GM18526 (cell line): ENCODE measurements around the gene ADSL.

Experiments used
- POLR2A ChIP-seq: IDR thresholded peaks from 3 replicates; pipeline ENCODE4 v1.6.1; 2011; ENCODE audit not compliant: insufficient read length; ENCODE audit errors: extremely low read depth

Gene ADSL

GRCh38 chr22:40404251-40405177 is 58.2 kb downstream of the ADSL start:
- TF ChIP-seq POLR2A = no peak

GRCh38 chr22:40405178-40406062 is 59.1 kb downstream of the ADSL start:
- no peak for TF ChIP-seq POLR2A

GRCh38 chr22:40406063-40406890 is 60.0 kb downstream of the ADSL start:
- no peak for TF ChIP-seq POLR2A

- TF ChIP-seq POLR2A = no peak
Measured at GRCh38 chr22:40407021-40407761, 60.9 kb downstream of the ADSL start.

GRCh38 chr22:40407831-40408717 is 61.8 kb downstream of the ADSL start:
- TF ChIP-seq POLR2A = no peak

- no peak for TF ChIP-seq POLR2A
Measured at GRCh38 chr22:40408718-40409612, 62.7 kb downstream of the ADSL start.

GRCh38 chr22:40409613-40410113 is 63.4 kb downstream of the ADSL start:
- no peak for TF ChIP-seq POLR2A

GRCh38 chr22:40410272-40410671 is 64.0 kb downstream of the ADSL start:
- no peak for TF ChIP-seq POLR2A

GRCh38 chr22:40410731-40411505 is 64.6 kb downstream of the ADSL start:
- no peak for TF ChIP-seq POLR2A

GRCh38 chr22:40411506-40411861 is 65.2 kb downstream of the ADSL start:
- no peak for TF ChIP-seq POLR2A

- no peak for TF ChIP-seq POLR2A
Measured at GRCh38 chr22:40412441-40412840, 66.1 kb downstream of the ADSL start.

- no peak for TF ChIP-seq POLR2A
Measured at GRCh38 chr22:40413873-40414272, 67.6 kb downstream of the ADSL start.
